Measurements from ENCODE around the gene CACNB2.
A peak's percentile ranks its signal among the peaks of the same experiment; 100 is the strongest.

The CACNB2 gene

DNA sequence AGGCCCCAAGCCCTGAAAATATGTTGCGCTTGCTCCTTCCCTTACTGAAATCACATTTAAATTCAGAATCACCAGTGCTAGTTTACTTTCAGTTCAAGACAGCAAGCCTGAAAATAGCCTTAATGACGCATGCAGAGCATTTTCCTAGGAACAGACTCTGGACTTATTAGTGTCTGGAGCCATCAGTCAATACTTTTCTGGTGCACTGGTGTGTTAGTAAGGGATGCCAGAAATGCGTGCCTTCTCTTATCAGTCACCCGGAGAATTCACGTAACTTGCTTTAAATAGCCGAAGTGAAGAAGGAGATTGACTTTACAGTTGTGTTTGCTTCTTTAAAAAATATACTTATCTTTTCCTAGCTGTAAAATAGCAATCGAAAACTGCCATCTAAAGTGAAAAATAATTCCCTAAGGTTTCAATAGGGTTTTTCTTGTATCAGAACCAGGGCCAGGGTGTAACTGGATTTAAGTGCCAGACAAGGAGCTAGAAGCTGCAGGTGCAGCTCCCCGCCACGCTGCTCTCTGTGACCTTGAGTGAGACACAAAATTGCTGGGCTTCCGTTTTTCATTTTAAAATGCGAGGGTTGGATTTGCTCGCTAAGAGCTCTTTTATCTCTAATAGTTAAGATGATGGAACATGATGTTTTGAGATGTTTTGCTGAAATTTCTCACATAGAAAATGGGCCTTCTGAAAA is 333.3 kb downstream of the CACNB2 start:
- no peak for DNase-seq

DNA sequence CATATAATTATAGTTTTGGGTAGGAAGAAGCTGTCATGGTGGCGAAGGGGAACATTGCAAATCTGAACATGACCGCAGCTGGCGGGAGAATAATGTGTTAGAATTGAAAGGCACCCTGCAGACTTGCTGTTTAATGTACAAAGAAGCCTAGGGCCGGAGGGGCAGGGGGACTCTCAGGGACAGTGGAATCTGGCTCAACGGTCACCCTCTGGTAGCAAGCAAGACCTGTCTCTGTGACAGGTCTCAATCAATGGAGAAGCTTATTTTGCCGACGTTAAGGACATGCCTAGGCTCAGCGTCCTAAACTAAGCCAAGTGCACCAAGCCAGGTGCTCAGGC is 333.9 kb downstream of the CACNB2 start:
- DNase-seq, result no peak

DNA sequence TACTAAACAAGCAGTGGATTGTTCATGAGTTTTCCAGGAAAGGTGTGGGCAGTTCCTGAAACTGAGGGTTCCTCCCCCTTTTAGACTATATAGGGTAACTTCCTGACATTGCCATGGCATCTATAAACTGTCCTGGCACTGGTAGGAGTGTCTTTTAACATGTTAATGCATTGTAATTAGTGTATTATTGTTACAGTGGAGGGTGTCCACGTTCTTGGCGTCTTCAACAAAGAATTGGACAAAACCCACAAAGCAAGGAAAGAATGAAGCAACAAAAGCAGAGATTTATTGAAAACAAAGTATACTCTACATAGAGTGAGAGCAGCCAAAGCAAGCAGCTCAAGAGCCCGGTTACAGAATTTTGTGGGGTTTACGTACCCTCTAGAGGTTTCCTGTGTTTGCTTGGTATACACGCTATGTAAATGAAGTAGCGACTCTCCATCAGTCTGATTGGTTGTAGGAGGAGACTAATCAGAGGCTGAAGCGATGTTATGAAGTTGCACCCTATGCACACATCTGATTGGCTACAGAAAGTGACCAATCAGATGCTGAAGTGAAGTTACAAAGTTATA is 335.9 kb downstream of the CACNB2 start:
- no peak for DNase-seq

DNA sequence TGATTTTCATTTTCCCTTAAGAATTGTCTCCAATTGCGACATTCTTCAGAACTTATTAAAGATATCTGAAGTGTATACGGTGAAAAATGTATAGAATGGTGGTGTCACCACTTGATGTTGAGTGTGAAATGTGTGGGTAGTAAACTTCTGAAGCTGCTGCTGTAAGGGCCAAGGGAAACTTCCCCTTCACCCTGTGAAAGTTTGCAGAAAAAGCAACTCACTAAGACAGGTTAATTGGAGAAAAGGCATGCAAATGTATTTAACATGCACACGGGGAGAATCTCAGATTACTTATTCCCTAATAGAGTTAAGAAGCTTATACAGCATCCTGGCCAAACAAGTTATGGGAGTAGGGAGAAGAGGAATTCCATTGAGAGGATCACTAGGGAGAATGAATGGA is 338.1 kb downstream of the CACNB2 start:
- no peak for DNase-seq

DNA sequence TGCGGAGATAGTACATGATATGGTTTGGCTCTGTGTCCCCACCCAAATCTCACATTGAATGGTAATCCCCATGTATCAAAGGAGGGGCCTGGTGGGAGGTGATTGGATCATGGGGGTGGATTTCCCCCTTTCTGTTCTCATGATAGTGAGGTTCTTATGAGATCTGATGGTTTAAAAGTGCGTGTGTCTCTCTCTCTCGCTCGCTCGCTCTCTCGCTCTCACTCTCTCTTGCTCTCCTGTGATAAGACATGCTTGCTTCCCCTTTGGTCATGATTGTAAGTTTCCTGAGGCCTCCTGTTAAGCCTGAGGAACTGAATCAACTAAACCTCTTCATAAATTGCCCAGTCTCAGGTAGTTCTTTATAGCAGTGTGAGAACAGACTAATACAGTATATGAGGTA is 339.3 kb downstream of the CACNB2 start:
- no peak for DNase-seq

DNA sequence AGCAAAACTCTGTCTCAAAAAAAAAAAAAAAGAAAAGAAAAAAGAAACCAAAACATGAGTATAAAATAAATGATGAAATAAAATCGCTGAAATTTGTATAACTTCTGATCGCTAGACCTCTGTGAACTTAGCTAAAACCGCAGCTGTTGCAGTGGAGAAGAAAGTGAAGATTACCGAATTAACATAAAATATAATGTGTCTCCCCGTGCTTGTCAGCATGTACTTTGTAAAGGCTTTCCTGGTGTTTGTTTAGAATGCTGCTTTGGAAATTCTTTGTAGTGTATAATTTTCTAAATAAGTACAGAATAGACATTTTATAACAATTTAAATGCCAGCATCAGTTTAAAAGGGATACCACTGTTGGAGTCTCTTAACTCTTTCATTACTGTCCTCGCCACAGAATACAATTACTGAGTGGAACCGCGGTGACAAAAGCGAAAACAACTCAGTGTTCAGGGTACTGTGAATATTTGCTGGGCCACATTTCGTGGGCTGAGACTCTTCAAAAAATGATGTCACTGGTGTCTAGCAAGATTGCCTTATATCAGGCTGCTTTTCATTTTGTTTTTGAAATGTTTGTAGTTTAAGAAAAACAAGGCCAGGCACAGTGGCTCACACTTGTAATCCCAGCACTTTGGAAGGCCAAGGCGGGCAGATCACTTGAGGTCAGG is 343.4 kb downstream of the CACNB2 start:
- no peak for DNase-seq

DNA sequence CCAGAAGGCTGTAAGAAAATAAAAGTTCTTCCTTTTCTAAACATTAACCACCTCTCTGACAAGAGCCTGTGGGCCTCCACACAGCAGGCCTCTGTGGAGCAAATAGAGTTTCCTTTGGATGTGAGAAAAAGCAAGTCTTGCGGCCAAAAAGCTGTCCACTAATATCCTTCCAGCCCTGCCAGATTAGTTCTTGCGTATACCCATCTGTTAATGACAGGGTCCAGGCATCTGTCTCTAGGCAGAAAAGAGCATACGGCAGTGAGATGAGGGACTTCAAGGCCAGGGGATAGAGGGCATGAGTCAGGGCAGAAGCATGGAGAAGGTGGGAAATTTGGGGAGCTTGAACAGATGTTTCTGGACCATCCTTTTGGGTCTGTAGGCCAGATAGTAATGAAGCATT is 346.2 kb downstream of the CACNB2 start:
- DNase-seq, result no peak

DNA sequence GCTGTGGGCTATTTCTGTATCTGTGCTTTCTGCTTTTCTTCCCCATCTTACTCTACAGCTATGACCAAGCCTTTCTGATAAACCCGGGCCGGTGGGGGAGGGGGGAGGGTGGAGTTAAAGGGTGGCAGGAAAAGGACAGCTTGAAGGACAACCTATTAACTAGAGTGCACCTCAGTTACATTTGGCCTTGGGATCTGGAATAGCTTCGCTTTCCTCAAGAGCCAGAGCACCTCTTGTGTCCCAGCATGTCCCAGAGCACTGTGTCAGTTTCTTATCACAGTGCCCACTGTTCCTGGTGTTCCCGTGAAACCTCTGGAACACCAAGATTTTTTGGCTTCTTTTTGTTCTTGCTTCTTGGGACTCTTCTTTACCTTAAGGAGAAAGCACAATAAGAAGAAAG is 350.5 kb downstream of the CACNB2 start:
- no peak for DNase-seq

DNA sequence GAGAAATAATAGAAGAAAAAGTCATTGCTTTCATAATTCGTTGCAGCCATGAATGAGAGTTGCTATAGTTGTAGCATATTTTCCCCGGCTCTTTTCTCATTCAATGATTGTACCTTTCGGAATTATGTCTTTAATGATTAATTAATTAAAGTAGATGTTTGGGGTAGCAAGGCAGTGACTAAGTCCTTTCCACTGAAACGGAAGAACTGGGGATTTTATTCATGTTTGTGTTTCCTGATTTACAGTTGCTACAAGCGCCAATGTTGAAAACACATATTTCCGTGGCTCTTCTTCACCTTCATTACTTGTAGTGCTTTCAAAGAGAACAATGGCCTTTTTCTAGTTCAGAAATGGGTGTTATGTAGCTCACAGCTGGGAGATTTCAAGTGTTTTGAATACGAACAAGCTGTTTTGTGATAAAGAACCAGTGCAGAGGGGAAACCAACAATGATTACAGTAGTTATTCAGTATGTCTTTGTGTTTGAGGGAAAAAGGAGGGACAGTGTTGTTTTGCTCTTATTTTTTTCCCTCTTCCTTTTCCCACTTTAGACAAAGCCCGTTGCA is 357.7 kb downstream of the CACNB2 start:
- DNase-seq, result no peak

DNA sequence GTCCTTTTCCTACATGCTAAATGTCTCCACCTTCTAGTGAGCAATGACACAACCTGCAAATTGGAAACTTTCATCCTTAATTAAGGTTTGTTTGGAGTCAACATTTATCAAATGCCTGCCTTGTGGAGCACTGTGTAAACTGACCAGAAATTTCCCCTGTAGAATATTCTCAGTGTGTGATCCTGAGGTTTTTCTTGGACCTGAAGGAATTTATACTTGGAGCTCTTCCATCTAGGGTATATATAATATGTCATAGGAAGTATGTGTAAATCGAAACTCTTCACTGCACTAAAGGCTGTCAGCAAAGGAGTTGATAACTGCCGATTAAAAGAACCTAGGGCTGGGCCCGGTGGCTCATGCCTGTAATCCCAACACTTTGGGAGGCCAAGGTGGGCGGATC is 358.8 kb downstream of the CACNB2 start:
- no peak for DNase-seq

DNA sequence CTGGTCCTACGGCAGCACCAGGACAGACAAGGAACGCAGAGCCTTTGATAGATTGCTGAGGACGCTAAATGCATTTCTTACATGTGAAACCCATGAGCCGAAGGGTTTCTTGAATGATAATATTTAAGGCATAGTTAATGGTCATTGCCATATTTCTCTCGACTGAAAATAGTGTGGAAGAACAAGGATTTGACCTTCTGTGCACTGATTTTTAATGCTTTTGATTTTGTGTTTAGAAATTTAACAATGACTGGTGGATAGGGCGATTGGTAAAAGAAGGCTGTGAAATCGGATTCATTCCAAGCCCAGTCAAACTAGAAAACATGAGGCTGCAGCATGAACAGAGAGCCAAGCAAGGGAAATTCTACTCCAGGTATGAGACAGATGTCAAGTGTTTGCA is 360.4 kb downstream of the CACNB2 start:
- no peak for DNase-seq

DNA sequence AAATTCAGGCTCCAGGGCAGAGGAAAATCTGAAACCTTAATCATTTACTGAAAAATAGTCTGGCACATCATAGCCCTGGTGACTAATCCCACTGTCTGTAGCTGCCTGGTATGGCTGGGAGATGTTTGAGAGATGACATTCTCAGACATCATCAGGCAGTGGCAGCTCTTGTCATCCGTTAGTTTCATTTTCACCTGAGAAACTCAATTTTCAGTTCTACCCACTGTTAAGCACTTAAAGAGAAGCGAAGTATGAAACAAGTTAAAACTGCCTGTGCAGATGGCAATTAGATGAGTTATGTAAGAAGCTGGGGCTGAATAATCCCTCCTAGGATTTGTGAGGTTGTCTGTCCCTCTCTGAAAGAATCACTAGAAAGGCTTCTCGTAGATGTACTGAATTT is 361.0 kb downstream of the CACNB2 start:
- DNase-seq, result peak; percentile 0

DNA sequence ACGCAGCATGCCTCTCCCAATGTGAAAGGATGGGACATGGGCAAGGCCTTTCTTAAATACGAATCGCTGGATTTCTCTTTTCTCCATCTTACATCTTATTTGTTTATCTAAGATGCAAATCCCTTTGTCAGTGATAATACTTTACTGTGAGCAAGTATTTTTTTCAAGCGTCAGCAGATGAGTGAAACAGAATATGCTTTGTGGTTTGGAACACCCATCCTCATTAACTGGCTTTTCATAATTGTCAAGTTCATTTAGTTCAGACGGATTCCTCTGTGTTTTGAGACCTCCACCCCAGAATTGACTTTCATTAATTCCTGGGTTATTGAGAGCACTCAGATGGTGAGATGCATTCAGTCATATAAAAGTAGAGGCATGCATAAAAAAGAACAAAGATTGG is 361.4 kb downstream of the CACNB2 start:
- DNase-seq, result no peak

DNA sequence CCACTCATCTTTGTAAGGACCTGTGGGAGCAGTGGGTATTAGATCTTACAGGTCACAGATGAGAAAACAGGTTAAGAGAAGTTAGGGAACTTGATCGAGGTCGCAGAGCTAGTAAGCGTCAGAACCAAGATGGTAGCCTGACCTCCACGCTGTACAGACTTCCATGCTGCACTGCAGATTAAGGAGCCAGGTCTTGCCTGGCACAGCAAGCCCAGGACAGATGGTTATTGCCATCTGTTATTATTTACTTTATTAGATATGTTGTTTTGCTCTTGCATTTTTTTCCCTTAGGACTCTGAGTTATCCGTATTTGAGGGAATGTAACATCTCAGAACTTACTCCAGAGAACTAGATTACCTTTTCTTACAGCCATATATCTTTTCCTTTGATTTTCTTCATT is 363.9 kb downstream of the CACNB2 start:
- DNase-seq, result no peak

DNA sequence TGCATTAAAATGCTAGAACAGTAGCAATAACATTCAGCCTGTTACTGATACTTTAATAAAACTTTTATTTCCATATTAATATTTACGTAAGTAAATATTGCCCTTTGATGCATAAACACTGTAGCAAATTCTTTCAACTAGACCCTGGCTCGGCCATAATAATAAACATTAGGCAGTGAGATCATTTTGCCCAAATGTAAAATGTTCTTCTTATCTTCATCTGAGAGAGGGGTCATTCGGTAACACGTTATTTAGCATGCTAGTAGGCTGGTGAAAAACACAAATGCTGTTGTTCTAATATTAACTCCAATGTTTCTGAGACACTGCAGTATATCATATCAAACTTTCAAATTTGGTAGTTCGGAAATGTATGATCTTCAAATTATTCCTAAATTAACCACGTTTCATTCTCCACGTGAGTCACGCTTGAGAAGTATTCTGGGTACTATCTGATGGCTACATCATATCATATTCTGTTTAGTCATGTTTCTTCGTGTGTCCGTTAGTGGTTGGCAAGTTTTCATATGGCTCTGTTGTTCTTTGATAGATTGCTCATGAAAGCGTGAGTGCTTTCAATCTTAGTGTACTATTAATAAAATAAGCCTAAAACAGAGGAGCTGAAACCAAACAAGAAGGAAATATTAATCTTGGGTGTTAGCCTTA is 365.4 kb downstream of the CACNB2 start:
- no peak for DNase-seq

DNA sequence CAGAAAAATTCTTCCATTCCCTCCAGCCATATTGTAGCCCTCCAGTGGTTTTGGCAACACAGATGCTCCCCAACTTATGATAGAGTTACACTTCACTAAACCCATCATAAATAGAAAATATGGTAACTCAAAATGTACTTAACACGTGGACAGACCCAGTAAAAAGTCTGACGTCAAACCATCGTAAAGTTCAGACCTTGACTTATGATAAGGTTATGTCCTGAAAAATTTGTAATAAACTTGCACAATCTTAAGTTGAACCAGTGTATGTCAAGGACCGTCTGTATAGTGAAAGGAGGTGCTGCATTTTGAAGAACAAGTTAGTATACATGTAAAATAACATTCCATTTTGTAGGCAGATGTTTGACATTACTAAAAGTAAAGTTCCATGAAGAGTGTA is 368.4 kb downstream of the CACNB2 start:
- no peak for DNase-seq

DNA sequence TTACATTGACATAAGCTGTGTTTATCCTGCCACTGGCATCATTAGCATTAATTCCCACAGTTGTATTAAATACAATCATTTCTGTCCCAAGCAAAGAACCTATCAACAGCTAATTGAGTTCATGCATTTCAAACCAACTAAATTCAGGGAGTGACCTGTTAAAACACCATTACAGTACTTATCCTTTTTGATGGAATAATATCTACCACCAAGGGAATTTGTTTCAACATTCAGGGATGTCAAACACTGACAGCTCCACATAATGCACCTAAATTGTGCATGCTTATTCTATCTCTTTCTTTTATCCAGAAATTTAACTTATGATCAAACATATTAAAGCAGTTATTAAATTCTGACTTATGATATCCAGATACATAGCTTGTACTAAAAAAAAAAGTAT is 374.3 kb downstream of the CACNB2 start:
- DNase-seq, result no peak

DNA sequence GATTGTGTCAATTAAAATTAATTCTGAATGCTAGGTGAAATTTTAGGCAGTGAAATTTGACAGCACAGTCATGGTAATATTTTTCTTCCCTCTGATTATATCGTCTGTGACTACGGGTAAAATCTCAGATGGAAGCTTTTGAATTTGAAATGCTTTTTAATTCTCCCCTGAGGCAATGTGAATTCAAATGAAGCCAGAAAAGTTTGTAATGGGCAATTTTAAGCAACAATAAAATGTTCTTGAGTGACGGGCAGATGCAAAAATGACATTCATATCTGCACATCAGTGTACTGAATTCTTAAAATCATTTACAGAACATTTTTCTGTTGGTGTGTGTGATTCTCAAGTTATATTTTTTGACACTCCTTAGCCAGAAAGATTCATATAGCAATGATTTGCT is 376.6 kb downstream of the CACNB2 start:
- DNase-seq, result no peak

DNA sequence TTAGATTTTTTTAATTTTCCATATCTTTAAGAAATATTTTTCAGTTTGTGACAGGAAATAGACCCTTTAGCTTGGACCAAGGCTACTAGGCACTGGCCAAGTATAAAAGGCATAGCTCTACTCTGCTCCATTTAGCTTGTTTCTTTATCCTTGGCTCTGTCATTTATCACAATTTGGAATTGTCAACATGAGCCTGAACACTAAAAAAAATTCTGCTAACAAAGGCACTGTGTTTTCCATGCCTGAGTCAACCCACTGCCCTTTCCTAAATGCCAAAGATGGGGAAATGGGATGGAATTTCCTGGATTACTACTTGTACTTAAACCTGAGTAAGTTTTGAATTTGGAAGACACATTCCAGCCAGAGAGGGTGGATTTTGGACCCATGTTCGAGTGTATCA is 382.8 kb downstream of the CACNB2 start:
- DNase-seq, result no peak

DNA sequence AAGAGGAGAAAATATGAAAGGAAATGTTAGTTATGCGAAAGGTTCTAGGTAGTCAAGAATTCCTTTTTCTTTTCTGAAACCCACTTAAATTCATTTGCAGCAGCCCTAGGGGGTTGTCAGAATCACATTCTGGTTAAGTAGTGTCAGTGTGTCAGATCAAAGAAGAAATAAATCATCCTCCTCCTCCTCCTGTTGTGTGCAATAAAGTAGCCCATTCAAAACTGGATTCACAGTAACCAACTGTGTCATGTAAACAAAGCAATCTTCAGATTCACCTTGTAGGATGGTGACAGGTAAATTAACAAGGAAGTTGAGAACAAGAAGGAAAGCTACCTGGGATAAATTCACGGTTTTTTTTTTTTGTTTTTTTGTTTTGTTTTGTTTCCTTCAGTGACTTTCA is 383.6 kb downstream of the CACNB2 start:
- no peak for DNase-seq

DNA sequence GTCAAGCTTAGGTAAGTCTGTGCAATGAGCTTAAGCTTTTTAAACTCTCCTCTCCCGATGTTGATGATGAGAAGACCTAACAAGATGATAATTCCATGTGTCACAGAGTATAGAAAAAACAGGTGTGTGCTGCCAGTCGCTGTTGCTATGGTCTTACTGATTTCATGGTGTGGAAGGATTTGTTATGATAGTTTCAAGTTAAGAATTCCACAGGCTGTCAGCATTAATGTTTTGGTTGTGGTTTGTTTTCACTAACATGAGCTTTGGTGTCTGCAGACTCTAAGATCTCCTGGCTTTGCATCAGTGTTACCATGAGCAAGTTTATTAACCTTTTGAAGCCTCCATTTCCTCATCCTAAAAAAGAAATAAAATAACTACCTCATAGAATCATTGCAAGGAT is 387.5 kb downstream of the CACNB2 start:
- DNase-seq, result no peak

DNA sequence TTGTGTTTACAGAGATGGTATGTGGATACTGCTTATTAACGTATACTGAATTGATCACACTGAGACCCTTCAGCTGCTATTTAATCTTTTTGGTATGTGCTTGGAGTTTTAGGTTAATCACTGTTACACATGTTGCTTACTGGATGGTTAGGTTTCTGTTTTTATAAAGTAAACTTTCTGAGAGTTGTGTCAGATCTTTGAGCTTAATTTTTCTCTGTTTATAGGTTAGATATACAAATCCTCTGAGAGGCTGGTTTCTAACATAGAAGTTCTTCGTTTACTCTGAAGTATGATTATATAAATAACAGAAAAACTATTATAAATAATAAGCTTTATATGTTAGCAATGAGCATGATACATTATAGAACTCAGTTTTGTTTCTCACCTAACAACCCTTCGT is 388.1 kb downstream of the CACNB2 start:
- no peak for DNase-seq

DNA sequence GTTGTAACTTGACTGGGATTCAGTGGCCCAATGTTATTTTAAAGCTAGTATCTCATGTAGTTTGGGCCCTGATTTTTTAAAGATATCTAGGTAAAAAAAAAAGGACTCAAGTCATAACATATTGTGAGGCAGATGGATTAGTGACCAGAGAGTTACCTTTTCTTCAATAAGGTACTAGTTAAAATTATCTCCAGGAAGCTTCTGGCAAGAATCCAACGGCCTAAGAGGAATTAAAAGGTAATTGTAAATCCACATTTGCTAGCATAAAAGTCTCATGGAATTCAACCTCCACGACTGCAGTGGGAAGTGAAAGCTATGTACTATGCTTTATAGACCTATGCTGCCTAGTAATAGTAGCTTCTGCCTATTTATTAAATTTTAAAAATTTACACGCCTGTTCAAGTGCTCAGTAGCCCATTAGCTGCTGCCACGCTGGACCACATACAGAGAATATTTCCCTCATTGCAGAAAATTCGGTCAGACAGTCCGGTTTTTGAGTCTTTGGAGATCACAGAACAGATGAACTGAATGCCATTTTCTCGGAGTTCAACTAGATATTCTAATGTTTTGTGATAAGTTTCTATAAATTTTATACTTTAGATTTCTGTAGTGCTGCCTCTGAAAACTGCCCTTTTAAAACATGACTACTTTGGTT is 392.8 kb downstream of the CACNB2 start:
- DNase-seq, result no peak
